Activated naive CD8-positive, alpha-beta T cell treated with anti-CD3 and anti-CD28 coated beads, Interleukin-2, amount 50 U/mL, for 16 hours (primary cell): ENCODE data around the gene UBE3A.

Experiments
- DNase-seq: peaks from one replicate; pipeline ENCODE4 v3.0.0-alpha.2; 2020; ENCODE audit warnings: low read depth, low spot score

Gene UBE3A

DNA sequence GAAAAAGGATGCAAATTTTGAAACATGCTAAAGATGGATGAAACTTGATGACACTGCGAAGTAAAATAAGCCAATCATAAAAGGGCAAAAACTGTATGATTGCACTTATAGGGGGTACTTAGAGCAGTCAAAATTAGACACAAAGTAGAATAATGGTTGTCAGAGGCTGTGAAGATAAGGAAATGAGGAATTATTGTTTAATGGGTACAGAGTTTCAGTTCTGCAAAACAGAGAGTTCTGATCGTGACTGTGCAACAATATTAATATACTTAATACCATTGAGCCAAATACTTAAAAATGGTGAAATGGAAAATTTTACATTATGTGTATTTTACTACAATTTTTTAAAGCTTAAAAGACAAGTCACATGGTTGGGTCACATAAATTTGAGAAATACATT lies 35.1 kb downstream of the UBE3A start:
- DNase-seq = no peak

- no peak for DNase-seq
These were observed 36.5 kb downstream of the UBE3A start for GRCh38 chr15:25402342-25402741.

- no peak for DNase-seq
These were observed 37.3 kb downstream of the UBE3A start for GRCh38 chr15:25401501-25401900.

DNA sequence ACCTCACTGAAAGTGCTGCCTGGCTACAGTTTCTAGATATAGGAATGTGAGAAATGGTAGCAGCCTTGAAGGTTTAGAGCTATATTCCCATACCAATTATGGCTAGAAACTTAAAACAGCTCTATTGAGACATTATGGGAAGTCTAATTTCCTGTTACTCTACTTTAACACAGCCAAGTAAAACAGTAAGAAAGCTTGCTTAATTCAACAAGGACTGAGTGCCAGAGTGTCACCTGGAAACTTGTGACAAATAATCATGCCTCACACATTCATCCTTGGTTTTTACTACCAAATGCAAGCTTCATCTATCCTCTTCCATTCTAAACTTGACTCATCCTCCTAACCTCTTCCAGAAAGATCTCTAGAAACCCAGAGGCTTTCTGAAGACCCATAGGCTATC lies 41.7 kb downstream of the UBE3A start:
- DNase-seq = no peak

- no peak for DNase-seq
These were observed 43.9 kb downstream of the UBE3A start for GRCh38 chr15:25394898-25395297.

DNA sequence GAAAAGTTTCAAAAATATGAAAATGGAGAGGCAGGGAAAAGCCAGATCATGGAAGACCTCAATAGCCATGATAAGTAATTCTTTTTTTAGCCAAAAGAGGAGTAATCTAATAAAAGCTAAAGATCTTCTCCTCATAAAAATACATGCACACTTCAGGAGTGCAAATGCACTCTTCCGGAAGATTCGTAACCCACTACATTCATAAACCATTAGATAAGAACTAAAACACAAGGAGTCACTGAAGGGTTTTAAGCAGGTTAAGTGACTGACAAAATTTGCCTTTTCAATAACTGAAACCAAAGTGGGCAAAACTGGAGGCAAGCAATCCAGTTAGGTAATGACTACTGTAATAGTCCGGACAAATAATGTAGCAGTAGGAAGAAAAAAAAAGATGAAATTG lies 46.0 kb downstream of the UBE3A start:
- DNase-seq = no peak

- DNase-seq = no peak
These were observed 46.7 kb downstream of the UBE3A start for GRCh38 chr15:25391971-25392721.

GRCh38 chr15:25385986-25386385 lies 52.8 kb downstream of the UBE3A start:
- no peak for DNase-seq

- no peak for DNase-seq
These were observed 57.2 kb downstream of the UBE3A start for GRCh38 chr15:25381579-25381978.

- DNase-seq = no peak
These were observed 60.3 kb downstream of the UBE3A start for GRCh38 chr15:25378501-25378901.

GRCh38 chr15:25375557-25375956 lies 63.3 kb downstream of the UBE3A start:
- no peak for DNase-seq

GRCh38 chr15:25374143-25374542 lies 64.7 kb downstream of the UBE3A start:
- DNase-seq = no peak

GRCh38 chr15:25372298-25372697 lies 66.5 kb downstream of the UBE3A start:
- no peak for DNase-seq

- DNase-seq = no peak
These were observed 70.0 kb downstream of the UBE3A start for GRCh38 chr15:25368850-25369249.

DNA sequence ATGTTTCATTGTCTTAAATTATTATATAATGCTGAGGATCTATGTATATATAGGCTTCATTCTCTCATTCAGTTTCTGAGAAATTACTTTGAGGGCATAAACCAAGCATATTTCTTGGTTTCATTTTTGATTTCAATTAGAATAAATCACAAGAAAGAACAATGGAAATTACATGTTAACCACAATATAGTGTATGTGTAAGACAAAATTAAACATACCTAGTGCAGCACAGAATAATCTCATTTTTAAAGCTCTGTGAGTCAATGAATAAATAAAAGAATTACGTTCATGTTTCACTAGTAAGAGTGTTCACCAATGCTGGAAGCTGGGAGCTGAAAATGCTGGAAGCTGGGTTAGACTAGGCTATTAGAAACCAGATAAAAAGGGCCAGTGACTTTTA lies 72.8 kb downstream of the UBE3A start:
- DNase-seq = no peak

DNA sequence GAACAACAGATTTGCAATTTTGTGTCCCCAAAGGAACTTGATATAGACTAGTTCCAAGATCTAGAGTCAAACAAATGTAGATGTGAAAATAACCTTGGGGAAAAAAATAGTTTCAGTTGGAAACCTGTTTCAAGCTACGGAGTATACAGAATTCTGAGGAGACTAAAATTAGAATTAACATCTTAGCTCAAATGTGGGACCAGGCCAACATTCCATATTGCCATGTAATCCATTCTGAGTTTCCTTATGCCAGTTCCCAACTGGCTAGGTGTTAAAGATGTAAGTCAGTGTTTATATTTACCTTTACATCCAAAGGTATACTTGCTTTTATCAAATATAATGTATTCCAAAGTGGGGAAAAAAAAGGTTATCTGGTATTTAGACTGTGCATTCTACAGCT lies 76.3 kb downstream of the UBE3A start:
- DNase-seq = no peak

DNA sequence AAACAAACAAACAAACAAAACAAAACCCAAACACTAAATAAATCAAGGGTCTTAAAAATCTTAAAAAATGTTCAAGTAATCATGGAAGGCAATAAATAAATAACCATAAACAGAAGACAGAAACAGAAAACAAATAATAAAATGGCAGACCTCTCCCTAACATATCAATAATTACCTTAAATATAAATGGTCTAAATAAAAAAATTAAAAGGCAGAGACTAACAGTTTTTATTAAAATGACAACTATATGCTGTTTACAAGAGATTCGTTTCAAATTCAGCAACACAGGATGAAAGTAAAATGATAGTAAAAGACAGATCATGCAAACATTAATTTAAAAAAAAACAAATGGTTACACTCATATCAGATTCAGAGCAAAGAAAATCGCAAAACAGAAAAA lies 91.1 kb downstream of the UBE3A start:
- DNase-seq = no peak

GRCh38 chr15:25346371-25346770 lies 92.5 kb downstream of the UBE3A start:
- no peak for DNase-seq

DNA sequence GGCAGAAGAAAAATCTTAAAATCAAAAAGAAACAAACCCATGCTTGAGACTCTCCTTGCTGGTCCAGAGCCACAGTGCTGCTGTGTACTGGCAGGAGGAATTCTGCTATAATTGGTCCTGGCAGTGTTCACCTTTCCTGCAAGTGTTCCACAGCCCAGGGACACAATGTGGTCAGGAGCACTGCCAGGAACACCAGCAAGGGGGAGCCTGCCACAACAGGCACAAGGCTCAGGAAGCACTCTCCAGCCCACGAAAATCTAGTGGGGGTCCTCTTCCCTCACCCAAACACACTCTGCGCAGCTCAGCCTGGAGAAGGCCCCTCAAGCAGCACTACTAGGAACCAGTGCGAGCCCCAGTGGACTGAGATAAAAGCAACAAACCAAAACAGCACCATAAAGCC lies 92.9 kb downstream of the UBE3A start:
- no peak for DNase-seq

- DNase-seq = no peak
These were observed 96.2 kb downstream of the UBE3A start for GRCh38 chr15:25342629-25343028.

- no peak for DNase-seq
These were observed 99.4 kb downstream of the UBE3A start for GRCh38 chr15:25339431-25339830.

GRCh38 chr15:25335279-25335678 lies 103.5 kb downstream of the UBE3A start:
- DNase-seq = no peak

DNA sequence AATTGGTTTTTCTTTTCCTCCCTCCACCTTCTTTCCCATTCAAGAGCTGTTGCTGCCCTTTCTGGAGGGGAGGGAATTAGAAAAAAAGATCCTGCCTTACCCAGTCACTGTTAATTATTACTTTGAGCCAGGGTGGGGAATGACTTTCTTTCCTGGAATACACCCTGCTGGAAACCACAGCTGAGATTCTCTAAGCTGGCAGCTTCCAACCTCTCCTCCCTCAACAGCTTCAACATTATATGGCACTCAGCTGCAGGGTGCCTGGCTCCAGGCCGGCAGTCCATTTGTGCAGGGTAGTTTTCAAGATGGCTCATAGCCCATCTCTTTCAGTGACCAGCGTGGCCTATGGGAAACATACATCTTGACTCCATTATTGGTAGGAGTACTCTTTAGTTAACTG lies 105.8 kb downstream of the UBE3A start:
- DNase-seq = no peak

DNA sequence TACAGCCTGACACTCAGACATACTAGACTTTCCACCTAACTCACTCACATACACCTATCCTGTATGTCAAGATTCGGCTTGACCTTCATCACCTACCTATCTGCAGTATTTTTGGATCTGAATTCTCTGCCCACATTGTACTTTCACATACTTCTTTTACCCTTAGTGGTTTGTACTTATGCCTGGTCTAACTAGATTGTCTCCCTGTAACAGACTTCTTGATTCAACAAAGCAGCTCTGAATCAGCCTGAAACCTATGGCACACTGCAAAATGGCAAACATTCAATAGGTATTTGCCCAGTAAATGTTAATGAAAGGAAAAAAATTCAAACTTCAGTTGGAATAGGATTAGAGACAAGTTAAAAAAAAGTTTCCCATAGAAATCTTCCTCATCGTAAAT lies 106.5 kb downstream of the UBE3A start:
- no peak for DNase-seq
